Measurements from ENCODE around the gene OR7G3.

GRCh38 chr19:9171393-9171991 is 44.7 kb upstream of the OR7G3 start:
- TF ChIP-seq POLR2A (IDR thresholded peaks at IDR 0.05; ENCODE audit: low read depth, low read length) = no peak
- no peak for TF ChIP-seq POLR2AphosphoS5 (IDR thresholded peaks at IDR 0.05; ENCODE audit: low read depth, low read length)
- no peak for TF ChIP-seq SPI1 (IDR thresholded peaks at IDR 0.05; ENCODE audit: low read depth, low read length)
- no peak for TF ChIP-seq TAF1 (IDR thresholded peaks at IDR 0.05; ENCODE audit: low read depth, low read length)
- no peak for TF ChIP-seq PAX5 (IDR thresholded peaks at IDR 0.05; ENCODE audit: insufficient read depth, low read length, severe bottlenecking)
- no peak for TF ChIP-seq POU2F2 (IDR thresholded peaks at IDR 0.05; ENCODE audit: low read depth, low read length)

Data from GM12891 (cell line).